NCI-H2196 (cell line): ENCODE data around the gene OVCA2.

Experiments
- DNase-seq: peaks from one replicate; lab custom pipeline; 2025; ENCODE audit not compliant: unreplicated experiment; lab: John Stamatoyannopoulos, UW

The OVCA2 gene

DNA sequence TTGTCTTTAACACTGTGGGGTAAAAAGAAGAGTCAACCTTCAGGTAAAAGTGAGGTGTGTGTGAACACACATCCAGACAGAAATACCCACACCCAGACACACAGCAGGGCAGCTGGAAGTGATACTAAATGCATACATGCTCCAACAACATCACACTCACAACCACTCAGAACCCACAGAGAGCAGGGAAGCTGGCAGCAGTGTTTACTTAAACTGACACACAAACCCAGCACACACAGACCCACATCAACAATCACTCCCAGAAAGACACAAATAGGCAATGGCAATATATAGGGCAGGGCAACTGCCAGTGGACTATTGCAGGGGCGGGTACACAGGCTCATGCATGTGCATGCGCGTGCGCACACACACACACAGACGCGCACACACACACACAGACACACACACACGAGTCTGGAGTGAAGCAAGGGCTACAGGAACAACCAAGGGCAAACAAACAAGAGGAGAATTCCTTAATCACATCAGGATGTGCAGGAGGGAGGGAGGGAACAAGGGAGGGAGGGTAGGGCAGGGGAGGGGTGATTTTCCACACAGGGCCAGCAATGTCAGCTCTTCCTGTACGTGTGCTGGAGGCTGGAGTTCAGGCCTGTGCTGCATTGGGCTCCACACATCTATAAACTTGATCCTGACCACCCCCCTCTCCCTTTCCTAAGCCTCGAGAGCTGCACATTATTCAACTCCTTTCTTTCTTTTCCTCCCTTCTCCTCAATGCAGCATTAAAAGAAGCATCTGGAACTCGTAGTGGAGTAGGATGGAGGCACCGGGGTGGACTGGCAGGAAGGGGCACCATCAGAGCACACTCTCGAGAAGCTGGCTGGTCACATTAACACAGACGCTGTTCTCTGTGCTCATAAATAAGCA, 43.2 kb downstream of the OVCA2 start:
- DNase-seq: no peak

DNA sequence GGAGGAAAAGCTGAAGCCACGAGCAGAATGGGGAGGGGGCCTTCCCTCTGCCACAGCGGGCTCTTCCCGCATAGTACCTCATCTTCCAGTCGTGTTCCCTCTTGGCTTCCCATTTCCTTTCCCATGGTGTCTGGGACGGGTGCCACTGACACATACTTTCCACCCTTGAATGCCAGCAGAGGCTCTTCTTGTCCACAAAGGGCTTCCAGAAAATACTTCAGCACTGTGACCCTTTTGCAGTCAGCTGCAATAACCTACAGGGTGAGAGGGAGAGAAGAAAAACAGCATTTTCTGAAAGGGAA, 43.8 kb downstream of the OVCA2 start:
- DNase-seq: no peak

DNA sequence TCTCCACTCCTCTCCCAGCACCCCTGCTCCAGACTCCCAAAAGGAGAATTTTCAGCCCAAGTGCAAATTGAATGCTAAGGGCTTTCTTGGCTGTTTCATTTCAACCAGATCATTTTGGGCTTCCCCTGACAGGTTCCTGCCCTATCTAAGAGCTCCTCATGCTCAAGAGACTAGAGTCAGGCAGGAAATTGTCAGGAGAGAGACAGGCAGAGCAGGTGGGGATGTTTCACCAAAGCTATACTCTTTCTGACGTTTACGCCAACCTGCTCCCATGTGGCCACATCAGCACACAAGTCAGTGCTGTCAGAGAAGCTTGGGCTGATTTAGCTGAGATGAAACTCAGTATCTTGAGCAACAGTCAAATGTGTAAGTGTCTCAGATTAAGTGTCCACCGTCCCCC, 44.5 kb downstream of the OVCA2 start:
- no peak for DNase-seq

DNA sequence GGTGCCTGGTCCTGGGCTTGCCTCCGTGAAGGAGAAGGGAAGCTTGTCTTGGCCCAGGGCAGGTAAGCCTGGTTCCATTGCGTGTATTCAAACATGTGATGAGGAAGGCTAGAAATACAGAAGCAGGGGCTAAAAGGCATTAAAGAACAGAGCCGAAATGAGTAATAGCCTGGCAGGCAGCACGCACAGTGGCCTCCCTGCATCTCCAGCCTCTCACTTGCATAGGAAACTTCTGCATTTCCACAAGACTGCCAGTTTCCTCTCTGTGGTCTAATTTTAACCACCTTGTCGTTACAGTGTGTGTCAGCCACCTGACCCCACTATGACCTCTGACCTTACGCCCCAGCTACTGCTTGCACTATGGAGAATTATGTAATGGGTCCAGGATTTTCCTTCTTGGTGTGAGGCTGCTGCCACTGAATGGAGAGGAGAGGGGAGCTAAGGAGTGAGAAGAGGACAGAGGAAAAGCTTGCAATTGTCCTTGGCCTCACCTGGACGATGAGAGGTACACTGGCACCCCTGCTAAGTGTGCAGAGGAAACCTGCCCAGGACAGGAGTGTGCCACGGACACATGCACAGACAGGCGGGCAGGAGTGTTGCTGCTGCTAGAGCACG, 45.9 kb downstream of the OVCA2 start:
- no peak for DNase-seq

DNA sequence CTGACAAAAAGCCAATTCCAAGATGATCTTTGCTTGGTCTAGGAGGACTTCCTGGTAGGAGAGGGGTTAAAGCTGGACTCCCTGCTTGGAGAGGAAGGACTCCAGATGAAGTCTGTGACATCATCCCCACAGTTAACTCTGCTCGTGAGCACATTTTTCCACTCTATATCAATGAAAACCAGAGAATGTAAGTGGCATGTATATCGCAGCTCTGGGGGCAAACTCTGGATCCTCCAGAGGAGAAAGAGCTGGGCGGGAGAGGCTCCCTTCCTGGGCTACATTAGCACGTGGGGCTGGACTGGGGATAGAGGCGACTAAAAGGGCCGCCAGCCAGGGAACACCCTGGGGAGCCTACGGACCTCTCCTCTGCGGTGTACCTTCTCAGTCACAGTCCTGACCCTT, 47.2 kb downstream of the OVCA2 start:
- DNase-seq: no peak

DNA sequence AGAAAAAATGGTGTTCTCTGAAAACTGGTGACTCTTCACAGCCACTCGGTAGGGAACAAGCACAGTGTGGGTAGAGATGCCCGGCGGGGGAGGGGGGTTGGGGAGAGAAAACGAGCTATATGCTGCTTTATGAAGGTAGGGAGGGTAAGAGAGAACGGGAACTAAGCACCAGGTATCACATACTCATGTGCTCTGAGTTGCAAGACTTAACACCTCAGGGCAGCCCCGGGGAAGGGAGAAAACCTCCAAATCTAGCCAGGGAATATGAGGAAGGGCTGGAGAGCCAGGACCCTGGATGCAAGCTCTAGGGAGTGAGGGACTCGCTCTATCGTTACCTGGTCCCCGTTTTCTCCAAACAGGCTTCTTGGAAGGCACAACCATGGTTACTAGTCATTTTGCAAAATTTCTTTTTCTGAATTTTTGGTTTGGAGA, 48.4 kb downstream of the OVCA2 start:
- DNase-seq: no peak

DNA sequence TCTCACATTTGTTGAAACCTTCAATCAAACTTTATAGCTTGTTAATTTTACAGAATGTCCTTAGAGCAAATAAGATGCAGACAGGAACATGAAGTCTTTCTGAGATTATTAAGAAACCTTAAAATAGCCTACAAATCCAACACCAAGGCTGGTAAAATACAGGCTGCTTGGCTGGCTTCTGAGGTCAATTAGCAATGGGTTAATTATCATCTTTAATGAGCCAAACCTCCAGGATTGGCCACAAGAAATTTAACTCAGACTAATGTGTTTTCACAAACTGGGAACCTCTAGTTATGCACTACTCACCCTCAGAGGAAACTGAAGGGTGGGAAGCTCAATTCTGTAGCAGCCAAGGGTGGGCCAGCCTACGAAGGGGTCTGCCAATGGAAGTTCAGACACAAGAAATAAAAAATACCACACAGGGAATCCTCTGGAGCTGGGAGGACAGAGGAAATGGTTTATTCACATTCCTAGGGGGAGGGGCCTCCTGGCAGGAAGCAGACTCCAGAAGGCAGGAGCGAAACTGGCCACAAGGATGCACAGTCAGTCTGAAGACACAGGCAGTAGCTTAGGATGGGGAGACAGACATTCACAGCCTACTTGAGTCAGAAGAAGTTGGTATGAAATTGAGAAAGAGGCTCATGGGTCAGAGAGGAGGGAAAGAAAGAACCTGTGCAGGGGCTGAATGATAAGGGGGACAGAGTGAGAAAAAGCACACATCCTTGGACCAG, 49.1 kb downstream of the OVCA2 start:
- no peak for DNase-seq

DNA sequence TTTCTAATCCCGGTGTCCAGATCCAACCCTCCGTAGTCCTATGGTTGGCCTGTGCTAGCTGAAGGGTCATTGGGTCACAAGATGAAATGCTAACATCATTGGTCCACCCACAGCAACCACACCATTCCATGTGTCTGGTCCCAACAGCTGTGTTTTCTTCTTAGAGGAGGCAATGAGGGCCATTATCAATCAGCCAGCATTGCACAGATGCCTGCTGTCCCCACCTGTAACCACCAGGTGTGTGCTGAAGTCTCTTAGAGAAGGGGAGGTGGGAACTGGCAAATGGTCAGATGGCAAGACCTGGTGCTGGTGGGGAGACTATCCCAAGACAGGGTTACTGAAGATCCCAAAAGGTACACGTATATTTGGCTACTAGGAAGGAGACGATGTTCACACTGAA, 50.4 kb downstream of the OVCA2 start:
- DNase-seq: no peak
